GM19035 (cell line): ENCODE results near the gene CAND2.

ENCODE experiments used
- ATAC-seq: cut with Tn5 transposase; IDR thresholded peaks from one replicate; pipeline ENCODE4 v1.9.1; 2021; ENCODE audit not compliant: unreplicated experiment

The CAND2 gene

DNA sequence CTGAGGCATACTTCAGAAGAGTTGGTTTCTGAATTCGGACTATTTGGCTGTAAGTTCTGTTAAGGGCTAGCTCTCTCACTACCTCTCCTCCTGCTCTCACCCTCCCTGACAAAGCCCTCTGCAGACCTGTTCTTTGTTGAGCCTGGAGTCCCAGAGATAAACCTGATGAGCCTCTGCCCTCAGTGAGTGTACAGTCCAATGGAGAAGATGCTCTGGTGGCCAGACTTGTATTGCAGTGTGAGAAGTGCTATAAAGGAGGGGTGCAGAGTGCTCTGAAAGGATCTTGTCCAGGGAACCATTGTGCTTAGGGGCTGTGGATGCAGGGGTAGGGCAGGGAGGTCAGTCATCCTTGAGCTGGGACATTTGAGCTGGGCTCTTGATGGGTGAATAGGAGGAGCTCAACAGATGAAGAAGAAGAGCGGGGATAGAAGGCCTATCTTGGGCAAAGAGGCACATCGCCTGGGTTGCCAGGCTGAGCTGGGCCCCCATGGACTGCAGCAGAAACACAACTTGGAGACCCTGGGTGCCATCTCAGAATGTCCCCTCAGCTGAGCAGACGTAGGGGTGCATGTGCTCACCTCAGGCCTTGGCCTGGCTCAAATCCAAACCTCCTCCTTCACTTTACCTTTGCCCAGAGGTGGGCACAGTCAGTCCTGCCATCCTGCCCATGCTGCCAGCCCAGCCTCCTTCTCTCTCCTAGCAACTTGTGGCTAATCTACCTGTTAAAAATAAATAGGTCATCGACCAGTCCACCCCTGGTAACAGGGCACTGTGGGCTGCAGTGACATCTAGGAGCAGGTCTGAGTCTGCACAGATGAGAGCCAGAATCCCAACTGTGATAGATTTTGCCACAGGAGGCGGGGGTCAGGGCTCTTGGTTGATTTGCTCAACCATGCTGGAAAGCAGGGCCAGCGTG is 3.3 kb downstream of the CAND2 start:
- ATAC-seq = no peak

DNA sequence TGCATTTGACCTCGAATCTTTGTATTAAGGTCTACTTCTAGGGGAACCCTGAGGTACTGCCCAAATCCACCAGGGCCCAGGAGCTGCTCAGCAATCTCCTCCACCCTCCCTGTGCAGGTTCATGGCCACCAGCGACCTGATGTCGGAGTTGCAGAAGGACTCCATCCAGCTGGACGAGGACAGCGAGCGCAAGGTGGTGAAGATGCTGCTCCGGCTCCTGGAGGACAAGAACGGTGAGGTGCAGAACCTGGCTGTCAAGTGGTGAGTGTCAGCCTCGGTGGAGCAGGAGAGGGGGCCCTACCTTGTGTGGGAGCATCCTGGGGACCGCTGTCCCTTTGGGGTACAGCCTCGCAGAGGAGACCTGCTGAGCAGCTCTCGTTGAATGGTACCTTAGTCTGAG is 6.9 kb downstream of the CAND2 start:
- ATAC-seq = no peak

DNA sequence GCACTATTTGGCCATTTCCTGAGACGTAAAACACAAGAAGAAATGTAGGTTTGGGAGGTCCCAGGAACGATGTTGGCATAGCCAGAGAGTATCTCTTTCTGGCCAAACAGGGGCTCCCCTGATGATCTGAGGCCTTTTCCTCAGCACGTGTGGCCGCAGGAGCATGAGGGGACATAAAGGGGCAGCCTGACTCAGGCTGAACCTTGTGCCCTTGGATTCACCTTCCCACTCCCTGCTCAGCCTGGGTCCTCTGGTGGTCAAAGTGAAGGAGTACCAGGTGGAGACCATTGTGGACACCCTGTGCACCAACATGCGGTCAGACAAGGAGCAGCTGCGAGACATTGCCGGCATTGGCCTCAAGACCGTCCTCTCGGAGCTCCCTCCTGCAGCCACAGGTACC is 10.6 kb downstream of the CAND2 start:
- ATAC-seq = no peak

DNA sequence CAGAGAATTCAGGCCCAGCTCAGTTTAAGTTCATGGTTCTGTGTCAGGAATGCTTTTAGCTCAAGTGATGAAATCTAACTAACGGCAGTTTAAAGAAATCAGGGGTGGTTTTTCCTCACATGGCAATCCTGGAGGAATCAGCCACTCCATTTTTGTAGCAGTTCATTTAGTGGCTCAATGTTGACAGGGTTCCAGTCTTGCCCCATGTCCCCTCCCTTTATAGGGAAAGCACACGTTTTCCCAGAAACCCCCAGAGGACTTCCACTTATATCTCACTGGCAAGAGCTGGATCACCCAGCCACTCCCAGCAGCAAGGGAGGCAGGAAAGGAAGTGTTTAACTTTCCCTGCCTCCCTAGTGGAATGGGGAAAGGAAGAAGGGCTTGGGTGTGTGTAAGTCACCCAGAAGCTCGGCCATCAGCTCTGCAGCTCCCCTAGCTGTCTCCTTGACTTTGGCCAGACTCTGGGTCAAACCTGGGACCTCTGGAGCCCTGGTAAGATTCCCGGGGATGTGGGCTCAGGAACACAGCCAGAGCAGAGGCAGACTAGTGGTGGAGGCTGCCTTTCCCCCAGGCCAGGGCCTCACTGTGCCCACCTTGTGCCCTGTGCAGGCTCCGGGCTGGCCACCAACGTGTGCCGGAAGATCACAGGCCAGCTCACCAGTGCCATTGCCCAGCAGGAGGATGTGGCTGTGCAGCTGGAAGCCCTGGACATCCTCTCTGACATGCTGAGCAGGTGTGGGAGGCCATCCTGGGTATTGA is 11.3 kb downstream of the CAND2 start:
- ATAC-seq = no peak

DNA sequence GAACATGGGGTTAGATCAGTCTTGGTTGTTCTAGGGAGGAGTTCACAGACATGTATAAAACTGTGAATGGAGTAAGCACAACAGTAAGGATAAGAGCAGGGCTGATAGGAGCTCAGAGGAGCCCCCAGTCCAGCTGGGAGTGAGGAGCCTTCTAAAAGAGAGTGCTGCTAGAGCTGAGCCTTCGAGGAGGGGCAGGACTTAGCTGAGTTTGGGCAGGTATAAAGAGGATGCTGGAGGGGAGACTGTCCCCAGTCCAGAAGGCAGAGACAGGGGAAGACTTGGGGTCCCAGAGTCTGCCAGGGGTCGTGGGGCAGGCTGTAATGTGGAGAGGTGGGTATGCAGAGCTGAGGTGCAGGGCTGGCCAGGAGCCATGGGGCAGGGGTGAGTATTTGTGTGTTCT is 12.1 kb downstream of the CAND2 start:
- no peak for ATAC-seq

DNA sequence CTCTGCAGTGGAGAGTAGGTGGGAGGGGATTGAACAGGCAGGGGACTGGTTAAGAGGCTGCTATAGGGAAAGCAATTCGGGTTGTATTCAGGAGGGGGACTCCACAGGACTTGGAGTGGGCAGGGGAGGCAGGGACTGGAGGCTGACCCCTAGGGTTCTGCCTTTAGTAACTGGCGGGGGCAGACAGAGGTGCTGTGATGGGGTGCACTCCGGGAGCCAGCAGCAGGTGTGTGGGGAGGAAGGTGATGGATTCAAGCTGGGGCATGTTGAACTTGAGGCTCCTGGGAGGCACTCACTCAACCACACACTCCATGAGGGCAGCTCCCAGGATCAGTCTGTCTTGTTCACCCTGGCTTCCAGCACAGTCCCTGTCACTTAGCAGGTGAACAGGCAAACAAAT is 12.5 kb downstream of the CAND2 start:
- no peak for ATAC-seq

DNA sequence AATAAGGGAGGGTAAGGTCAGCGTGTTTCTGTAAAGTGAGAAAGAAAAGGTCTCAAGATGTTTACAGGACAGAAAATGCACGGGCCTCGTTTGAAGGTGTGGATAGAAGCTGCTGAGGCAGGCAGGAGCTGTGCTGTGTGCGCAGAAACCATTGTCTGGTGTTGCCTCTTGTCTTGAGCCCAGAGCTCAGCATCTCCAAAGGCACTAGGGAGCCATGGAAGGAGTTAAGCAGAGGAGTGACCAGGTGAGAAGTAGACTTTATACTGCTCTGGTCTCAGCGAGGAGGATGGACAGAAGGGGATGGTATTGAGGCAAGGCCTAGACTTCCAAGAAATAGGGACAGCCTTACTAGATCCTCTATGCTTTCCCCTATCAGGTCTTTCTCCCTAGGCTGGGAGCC is 13.0 kb downstream of the CAND2 start:
- ATAC-seq = no peak

DNA sequence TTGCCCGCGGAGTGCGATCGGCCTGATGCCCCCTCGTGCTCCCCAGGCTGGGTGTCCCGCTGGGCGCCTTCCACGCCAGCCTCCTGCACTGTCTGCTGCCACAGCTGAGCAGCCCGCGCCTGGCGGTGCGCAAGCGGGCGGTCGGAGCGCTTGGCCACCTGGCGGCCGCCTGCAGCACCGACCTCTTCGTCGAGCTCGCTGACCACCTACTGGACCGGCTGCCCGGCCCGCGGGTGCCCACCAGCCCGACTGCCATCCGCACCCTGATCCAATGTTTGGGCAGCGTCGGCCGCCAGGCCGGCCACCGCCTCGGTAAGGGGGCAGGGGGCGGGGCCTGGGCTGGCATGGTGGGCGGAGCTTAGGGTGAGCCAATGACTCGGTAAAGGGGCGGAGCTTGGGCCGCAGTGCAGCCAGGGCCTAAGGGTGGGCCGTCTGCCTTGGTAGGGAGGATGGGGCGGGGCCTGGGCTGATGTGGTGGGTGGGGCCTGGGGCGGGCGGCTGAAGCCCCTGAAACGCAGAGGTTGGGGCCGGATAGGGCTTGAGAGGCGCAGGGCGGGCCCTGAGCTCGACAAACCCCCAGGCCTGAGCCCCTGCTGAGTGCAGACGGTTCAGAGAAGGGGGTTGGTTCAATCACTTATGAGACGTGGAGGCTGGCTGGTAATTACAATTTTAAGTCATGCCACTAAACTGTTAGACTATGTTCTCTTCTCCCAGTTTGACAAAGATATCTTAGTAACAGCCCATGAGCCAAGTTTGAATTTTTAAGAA is 13.7 kb downstream of the CAND2 start:
- peak; percentile 98 for ATAC-seq

DNA sequence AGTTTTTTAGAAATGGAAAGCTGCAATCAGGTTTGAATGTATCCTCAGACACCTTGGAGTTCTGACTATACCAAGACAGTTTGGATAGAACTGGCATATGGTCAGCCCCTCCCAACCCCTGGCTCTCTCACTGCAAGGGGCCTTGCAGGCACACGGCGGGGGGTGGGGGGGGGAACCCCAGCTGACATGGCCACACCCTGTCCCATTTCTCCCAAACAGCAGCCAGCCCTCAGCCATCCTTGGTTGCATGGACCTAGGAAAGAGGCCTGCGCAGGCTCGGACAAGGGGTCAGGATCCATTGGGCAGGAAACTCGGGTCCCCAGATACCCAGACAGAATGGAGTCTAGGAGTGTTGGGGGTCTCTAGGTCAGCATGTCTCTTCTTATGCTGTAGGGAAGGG is 14.5 kb downstream of the CAND2 start:
- ATAC-seq = no peak

DNA sequence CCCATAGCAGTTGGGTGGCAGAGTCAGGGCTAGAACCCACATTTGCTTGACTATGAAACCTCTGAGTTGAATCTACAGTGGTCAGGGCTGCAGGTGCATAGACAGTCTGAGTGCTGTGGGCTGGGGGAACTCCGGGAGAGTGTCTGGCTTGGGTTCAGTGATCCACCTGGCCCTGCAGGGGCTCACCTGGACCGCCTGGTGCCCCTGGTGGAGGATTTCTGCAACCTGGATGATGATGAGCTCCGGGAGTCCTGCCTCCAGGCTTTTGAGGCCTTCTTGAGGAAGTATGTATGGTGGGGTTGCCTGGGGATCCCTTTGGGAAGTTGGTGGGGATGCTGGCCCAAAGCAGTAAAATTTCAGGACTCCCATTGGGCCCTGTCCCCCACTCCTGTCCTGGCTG is 16.3 kb downstream of the CAND2 start:
- ATAC-seq = no peak

DNA sequence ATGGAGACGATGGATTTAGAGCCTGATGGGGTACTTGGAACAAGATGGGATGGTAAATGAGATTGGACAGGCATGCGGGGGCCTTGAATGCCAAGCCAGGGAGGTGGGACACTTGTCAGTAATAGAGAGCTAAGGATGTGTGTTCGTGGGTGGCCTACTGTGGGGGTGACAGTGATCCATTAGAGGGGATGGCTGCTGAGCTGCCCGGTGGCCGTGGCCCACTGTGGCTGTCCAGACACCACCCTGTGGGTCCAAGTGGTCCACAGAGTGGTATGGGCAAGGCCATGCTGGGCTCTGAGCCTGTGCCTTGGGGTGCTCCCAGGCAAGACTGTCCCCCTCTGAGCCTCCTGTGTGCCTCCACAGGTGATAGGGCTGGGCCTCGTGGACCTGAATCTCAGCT is 17.5 kb downstream of the CAND2 start:
- ATAC-seq = no peak

DNA sequence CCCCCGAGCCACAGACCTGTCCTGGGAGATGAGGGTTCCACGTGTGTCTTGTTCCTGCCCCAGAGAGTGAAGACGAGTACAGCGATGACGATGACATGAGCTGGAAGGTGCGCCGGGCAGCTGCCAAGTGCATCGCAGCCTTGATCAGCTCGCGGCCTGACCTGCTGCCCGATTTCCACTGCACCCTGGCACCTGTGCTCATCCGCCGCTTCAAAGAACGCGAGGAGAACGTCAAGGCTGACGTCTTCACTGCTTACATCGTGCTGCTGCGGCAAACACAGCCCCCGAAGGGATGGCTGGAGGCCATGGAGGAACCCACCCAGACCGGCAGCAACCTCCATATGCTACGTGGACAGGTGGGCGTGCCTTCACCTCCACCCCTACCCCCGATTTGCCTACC is 18.6 kb downstream of the CAND2 start:
- no peak for ATAC-seq

DNA sequence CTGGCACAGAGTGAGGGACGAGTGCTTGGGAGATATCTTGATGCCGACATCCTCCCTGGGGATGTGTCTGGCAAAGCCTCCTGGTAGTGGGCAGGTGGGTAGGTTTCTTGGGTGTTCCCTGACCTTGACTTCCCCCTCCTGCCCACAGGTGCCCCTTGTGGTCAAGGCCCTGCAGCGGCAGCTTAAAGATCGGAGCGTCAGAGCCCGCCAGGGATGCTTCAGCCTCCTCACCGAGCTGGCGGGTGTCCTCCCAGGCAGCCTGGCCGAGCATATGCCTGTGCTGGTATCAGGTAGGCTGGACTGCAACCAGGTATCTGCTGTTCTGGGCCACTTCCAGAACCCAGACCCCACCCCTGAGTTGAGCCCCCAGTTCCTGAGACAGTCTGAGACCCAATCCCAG is 19.2 kb downstream of the CAND2 start:
- ATAC-seq = no peak

DNA sequence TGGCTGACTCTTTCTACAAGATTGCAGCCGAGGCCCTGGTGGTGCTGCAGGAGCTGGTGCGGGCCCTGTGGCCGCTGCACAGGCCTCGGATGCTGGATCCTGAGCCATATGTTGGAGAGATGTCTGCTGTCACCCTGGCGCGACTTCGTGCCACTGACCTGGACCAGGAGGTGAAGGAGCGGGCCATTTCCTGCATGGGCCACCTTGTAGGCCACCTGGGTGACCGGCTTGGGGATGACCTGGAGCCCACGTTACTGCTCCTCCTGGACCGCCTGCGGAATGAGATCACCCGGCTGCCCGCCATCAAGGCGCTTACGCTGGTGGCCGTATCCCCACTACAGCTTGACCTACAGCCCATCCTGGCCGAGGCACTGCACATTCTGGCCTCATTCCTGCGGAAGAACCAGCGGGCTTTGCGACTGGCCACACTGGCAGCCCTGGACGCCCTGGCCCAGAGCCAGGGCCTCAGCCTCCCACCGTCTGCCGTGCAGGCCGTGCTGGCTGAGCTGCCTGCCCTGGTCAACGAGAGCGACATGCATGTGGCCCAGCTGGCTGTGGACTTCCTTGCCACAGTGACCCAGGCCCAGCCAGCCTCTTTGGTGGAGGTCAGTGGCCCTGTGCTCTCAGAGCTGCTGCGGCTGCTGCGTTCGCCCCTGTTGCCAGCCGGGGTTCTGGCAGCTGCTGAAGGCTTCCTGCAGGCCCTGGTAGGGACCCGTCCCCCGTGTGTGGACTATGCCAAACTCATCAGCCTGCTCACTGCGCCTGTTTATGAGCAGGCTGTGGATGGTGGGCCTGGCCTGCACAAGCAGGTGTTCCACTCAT is 20.3 kb downstream of the CAND2 start:
- ATAC-seq = no peak

DNA sequence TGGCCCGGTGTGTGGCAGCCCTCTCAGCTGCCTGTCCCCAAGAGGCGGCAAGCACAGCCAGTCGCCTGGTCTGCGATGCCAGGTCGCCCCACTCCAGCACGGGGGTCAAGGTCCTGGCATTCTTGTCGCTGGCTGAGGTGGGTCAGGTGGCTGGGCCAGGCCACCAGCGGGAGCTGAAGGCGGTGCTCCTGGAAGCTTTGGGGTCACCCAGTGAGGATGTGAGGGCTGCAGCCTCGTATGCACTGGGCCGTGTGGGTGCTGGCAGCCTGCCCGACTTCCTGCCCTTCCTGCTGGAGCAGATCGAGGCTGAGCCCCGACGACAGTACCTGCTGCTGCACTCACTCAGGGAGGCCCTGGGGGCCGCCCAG is 20.8 kb downstream of the CAND2 start:
- no peak for ATAC-seq

DNA sequence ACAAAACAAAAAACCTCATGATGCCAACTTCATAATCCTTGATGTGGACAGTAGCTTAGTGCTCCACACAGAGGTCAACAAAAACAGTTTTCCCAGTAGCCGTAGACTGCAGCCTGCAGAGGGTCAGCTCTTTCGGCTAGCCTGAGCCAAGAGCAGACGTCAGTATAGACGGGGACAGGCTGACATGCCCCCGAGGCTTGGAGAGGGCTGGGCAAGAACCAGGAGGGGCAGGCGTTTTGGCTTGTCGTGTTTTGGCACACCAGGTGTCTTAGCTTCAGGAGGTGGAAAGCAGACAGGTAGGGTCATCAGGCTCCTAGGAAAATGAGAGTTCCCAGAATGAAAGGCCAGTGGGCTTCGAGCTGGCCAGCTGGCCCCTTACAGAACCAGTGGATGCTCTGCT is 21.8 kb downstream of the CAND2 start:
- no peak for ATAC-seq

DNA sequence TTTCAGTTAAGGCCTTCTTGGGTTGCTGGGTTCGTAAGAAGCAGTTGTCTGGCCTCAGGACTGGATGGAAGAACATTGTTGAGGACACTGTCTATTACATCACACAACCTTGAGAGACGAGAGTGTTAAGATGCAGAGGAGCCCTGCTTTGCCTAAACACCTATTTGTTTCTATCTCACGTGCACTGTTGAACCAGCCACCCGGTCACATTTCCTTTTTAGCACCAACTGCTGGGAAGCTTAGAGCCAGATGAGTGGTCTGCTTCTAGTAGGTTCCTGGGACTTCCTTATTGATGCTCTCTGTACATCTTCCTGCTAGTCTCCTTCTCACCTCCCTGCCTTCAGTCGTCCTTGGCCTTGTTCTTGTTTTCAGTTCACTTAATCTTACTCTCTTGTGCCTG is 22.3 kb downstream of the CAND2 start:
- ATAC-seq = no peak

DNA sequence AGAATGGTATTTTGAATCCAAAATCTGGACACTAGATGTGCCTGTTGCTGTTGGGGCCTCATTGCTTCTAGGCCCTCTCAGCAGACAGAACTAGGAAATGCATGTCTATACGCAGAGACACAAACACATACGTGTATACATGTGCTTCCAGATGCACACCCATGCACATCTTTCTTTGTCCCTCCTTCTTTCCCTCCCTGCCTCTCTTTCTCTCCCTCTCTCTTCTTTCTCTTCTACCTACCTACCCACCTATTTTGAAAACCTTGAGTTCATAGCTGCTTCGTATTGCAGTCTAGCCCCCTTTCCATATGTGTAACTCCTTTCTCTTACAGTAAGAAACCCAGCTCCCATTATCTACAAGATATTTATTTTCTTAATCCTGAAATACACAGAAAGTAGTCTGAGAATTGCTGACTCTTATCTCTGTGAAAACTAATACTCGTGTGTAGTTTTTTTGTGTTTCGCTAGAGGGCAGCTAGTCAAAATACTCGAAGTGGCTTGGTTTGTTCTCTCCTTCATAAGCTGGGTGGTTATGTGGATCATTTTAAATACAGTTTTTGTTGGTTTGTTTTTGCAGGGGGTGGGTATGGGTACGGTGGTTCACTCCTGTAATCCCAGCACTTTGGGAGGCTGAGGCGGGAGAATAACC is 26.4 kb downstream of the CAND2 start:
- no peak for ATAC-seq

DNA sequence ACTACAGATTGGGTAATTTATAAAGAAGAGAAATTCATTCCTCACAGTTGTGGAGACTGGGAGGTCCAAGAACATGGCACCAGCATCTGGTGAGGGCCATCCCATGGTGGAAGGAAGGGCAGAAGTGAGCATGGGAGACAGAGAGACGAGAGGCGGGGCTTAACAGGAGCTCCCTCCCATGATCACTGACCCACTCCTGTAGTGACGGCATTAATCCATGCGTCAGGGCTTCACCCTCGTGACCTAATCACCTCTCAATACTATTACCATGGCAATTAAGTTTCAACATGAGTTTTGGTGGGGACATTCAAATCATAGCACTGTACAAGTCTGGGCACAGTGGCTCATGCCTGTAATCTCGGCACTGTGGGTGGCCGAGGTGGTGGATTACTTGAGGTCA is 27.8 kb downstream of the CAND2 start:
- ATAC-seq = no peak

DNA sequence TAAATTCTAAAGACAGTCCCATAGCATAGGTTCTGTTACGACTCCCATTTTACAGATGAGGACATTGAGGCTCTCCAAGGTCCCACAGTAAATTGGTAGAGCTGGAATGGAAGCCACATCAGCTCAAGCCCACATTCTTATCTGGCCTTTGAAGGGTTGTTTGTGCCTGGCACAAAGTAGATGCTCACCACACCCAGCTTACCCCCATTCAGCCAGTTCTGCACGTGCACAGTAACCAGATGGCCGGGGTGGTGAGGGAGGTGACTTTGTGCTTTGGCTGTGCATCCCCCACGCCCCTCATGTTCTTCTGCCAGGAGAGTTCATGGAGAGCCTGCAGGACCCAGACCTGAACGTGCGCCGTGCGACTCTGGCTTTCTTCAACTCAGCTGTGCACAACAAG is 28.7 kb downstream of the CAND2 start:
- ATAC-seq = no peak
